NOMO-1 (cell line): ENCODE measurements around the gene PTPN4.

Source experiments
- DNase-seq, 2 experiments: peaks; one replicate each; lab custom pipeline; 2025; ENCODE audit not compliant: unreplicated experiment in 2 of 2; lab: John Stamatoyannopoulos, UW

PTPN4 gene

DNA sequence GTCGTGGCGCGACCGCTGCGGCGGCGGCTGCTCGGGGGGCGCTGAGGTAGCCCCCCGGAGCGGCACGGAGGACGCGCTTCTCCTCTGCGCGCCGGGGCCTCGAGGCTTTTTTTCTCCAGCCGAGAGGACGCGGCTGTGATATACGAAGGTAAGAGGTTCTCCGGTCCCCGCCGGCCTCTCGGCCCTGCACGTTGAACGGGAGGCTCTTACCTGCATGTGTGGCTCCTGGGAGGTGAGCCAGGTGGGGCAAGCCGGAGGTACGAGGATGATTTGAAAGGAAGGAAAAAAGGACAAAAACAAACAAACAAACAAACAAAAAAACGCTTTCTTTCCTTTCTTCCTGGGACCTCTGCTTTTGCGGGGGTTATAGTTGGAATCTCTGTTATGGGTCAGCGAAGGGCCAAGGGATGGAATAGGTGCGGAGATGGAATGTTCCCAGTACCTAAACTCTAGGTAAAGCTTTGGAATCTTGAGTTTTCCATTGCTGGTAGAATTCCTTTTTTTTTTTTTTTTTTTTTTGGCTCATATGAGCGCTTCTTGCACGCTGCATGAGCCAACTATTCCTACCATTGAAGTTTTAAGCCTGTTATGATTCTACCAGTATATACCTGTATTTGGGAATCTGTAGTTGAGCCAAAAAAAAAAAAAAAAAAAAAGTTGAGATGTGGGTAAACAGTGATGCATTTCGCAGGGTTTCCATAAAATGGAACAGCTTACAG is 674 bp downstream of the PTPN4 start:
- DNase-seq: peak in 1 of 2 experiments; percentile 21

DNA sequence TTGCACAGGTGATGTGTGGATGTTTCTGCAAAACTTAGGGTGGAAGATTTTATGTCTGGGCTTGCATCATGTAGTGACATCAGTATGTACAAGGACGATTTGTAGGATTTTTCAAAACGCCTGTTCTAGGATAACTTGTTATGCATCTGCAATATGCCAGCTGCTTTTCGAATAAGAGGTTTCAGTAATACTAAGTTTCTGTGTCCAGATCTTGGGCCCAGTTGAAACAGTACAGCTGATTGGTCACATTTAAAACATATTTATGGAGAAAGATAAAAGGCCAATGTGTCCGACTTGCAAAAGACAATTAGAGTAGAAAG is 1.2 kb downstream of the PTPN4 start:
- no peak for DNase-seq

DNA sequence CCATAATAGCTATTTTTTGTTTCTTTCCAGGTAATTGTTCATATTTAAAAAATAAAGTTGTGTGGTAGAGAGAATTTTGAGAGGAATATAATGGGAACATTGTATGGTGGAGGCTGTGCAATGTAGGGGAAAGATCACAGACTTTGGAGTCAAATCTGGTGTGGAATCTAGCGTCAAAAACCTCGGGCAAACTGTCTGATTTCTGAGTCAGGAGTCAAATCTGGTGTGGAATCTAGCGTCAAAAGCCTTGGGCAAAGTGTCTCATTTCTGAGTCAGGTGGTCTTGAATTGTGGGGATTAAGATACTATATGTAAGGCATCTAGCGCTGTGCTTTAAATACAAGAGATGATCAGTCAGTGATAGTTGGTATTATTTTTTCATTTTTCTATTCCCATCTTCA is 5.1 kb downstream of the PTPN4 start:
- DNase-seq: no peak

DNA sequence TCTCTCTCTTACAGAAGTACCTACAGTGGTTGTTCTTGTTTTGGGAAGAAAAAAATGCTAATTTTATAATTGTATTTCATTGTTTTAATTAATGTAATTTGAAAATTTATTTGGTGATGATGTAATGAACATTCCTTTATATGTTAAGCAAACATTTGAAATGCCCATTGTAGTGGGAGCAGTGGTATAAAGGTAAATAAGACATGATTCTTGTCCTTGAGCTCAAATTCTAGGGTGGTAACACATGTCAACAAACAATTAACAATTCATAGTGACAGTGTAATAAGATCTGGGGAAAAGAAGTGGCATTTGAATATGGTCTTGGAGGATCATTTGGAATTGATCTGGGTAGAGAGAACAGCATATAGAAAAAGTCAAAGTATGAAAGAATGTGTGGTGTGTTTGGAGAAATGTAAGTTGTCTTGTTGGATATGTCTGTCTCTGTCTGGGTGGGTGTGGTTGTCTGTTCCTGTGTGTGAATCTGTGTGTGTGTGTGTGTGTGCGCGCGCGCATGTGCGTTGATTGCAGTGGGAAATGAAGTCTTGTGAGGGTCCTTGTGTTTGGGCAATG is 5.8 kb downstream of the PTPN4 start:
- DNase-seq: no peak

DNA sequence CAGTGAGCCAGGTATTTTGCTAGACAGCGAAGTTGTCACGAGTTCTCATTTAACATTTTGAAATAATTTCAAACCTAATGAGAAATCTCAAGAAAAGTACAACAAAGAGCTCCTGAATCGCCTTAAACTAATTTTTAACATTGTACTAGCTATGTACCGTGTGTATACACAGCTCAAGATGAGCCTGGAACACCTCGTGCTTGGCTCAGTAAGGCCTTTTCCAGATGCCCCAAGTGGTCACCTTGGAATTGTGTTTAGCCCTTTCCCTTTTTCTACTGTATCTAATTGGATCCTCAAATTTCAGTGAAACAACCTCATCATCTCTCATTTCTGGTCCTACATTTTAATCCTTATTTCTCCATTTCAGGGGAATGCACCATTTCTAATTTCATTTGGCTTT is 7.2 kb downstream of the PTPN4 start:
- DNase-seq: no peak

DNA sequence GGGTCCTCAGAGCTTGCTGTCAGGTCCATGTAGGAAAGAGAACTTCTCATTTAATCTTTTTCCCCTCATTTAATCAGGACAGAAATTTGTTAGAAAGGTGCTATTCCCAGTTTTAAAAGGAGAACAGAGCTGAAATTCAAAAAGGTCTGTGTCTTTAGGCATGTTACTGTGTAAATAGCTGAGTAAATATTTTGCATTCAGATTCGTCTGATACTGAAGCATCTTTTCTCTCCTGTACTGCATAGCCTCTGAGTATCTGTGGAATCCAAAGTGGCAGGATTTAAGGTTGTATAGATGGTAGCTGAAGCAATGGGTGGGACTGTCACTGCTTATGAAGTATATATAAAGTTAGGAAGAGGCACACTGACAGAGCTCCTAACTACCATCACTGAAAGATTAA is 9.0 kb downstream of the PTPN4 start:
- DNase-seq: no peak

DNA sequence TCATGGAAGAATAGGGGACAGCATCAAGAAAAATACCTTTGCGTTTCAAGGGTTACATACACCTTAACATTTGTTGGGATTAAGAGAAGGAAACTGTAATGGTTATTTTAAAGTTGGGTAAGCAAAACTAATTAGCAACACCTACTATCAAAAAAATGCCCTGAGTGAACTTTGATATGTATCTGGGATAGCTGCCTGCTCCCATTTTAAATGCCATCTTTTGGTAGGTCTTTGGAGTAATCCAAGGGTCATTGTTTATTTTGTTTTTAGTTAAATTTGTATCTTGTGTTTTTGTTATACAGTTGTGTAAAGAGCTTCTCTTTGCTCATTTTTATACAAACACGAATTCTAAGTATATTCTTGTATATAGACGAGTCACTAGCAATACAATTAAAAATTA is 9.9 kb downstream of the PTPN4 start:
- no peak for DNase-seq

DNA sequence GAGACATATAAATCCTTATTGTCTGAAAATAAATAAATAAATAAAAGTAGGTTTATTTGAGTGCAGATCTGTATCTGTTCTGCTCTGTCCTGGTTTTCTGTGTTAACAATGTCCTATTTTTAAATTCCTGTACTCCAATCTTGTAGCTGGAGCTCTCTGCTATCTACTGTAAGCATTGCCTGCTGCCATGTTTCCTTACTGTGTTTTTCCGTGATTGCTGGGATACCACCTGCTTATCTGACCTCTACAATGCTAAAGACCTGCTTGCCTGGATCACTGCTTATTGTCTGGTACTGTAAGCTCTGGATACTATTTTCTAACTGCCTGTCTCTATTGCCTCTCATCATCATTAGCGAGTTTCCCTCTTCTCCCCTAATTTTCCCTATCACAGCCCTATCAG is 11.6 kb downstream of the PTPN4 start:
- no peak for DNase-seq

DNA sequence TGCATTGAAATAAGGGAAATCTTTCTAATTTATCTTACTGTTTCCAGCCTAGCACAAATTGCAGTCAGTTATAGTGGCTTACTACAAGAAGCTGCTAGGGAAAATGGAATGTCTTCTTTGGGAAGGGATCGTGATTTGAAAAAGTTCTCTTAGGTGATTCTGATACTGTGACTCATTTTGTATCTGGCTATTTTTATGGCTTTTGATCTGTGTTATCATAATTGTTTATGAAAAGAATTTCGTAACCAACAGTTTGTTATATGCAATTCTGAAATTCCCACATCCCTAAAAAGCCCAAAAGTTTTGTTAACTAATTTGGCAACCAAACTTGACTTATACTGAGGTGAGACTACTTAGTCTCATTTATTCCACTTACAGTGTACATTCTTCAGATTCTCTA is 12.4 kb downstream of the PTPN4 start:
- DNase-seq: no peak

DNA sequence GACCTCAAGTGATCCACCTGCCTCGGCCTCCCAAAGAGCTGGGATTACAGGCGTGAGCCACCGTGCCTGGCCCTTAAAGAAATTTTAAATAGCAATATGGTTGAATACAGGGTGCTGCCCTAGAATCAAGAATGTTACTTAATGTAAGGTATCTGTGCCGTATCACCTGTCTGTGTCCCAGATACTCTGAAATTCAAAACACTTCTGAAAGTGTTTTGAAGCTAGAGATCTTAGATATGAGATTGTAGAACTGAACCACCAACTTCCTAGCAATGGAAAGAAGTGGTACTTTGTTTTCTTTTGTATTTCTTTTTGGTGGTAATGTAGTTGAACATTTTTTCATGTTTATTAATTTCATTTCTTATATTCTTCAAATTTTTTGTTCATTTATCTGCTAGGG is 13.0 kb downstream of the PTPN4 start:
- DNase-seq: no peak

DNA sequence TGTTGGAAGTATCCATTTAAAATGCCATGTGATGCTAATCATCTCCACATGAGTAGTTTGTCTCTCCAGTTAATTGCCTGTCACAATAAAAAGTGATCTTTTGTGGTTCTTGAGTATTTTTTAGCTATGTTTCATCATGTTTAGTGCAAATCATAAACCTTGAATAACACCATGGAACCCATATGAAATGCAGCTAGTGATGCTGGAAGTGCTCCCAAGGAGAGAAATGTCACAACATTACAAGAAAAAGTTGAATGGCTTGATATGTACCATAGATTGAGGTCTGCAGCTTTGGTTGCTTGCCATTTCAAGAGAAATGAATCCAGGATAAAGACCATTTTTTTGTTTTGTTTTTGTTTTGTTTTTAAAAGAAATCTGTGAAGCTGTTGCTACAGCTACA is 14.3 kb downstream of the PTPN4 start:
- DNase-seq: no peak

DNA sequence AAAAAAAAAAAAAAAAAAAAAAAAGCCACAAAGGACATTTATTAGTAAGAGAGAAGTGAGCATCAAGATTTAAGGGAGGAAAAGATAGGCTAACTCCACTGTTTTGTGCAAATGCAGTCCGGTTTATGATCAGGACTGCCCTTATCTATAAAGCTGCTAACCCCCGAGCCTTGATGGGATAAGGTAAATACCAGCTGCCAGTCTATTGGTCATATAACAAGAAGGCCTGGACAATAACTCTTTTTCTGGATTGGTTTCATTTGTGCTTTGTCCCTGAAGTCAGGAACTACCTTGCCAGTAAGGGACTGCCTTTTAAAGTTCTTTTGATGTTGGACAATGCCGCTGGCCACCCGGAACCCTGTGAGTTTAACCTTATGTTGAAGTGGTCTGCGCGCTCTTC is 15.4 kb downstream of the PTPN4 start:
- no peak for DNase-seq

DNA sequence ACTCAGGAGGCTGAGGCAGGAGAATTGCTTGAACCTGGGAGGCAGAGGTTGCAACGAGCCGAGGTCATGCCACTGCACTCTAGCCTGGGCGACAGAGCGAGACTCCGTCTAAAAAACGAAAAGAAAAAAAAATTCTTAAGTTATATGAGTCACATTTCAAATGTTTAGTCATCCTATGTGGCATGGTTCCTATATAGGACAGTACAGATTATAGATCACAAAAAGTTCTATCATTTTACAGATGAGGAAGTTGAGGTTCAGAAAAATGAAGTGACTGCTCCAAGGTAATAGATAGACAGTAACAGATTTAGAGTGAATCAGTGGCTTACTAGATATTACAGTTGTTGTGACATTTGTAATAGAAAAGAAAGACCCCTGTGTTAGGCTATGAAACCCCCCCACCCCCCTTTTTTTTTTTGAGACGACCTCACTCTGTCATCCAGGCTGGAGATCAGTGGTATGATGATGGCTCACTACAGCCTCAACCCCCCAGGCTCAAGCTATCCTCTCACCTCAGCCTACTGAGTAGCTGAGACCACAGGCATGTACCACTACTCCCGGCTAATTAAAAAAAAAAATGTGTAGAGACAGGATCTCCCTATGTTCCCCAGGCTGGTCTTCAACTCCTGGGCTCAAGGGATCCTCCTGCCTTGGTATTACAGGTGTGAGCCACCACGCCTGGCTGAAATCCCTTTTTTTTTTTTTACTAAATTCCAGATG is 22.7 kb downstream of the PTPN4 start:
- DNase-seq: no peak

DNA sequence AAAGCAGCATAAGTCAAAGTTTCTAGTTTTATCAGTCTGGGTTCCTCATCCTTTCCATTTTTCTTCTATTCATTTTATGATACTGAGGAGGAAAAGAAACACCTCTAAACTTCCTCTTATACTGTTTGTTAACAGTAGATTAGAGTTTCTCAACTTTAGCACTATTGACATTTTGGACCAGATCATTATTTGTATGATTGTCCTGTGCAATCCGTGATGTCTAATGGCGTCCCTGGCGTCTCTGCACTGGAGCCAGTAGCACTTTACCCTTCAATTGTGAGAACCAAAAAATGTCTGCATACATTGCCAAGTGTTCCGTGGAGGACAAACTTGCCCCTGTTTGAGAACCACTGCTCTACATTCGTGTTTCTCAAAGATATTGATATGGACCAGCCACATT is 25.2 kb downstream of the PTPN4 start:
- DNase-seq: no peak

DNA sequence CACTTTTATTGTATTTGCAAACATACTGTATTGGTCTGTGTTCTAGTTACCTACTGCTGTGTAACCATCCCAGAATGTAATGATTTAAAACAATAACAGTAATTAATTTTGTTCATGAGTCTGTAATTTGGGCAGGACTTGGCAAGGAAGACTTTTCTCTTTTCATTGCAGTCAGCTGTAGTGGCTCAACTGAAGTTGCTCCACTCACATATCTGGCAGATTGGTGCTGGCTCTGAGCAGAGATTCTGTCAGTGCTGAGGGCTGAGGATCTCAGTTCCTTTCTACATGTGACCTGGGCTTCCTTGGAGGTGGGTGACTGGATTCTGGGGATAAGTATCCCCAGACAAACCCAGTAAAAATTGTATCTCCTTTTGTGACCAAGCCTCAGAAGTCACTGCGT is 26.6 kb downstream of the PTPN4 start:
- no peak for DNase-seq

DNA sequence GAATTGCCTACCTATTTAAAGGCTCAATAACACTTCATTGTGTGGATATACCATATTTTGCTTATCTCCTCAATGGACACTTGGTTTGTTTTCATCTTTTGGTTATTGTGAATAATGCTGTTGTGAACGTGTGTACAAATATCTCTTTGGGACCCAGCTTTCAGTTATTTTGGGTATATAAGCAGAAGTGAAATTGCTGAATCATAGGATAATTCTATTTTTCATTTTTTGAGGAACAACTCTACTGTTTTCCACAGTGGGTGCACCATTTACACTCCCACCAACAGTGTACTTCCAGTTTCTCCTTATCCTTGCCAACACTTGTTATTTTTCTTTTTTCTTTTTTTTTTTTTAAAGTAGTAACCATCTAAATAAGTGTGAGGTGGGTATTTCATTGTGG is 29.0 kb downstream of the PTPN4 start:
- no peak for DNase-seq

DNA sequence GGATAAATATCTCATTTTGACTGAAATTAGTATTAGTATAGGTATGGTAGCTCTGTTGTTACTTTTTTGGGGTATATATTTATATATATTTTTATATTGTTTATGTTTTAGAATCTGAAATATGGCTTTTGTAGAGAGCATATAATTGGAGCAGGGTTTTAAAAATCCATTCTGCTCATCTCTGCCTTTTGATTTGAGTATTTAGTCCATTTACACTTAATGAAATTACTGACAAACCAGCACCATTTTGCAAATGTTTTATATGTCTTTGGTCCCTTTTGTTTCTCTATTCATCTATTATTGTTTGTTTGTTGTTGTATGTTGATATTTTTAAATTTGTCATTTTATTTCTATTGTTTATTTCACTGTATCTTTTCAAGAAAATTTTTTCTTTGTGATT is 30.7 kb downstream of the PTPN4 start:
- DNase-seq: no peak

DNA sequence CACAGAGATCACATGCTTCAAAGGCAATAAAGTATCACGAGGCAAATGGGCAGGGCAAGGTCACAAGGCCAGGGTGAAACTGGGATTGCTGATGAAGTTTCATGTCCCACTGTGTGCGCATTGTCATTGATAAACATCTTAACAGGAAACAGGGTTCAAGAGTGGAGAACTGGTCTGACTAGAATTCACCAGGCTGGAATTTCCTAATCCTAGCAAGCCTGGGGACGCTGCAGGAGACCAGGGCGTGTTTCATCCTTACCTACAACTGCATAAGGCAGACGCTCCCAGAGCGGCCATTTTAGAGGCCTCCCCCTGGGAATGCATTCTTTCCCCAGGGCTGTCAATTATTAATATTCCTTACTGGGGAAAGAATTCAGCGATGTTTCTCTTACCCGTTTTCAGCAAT is 33.2 kb downstream of the PTPN4 start:
- DNase-seq: no peak

DNA sequence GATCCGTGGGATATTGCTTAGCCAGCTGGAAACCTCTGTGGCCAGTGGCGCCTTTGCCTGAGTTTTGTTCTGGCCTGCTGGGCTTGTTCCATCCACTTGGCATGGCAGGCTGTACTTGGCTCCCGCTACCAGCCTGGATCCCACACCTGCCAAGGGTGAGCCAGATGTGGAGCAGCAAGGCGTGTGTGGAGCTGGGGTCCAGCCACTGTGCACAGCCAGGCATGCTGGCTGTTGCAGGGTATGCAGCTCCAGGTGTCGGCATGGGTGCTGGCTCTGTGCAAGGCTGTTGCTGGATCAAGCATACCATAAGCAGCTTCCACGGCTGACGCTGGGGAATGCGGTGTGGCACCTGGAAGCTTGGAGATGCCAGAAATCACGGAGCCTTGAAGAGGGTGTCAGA is 34.5 kb downstream of the PTPN4 start:
- DNase-seq: no peak

DNA sequence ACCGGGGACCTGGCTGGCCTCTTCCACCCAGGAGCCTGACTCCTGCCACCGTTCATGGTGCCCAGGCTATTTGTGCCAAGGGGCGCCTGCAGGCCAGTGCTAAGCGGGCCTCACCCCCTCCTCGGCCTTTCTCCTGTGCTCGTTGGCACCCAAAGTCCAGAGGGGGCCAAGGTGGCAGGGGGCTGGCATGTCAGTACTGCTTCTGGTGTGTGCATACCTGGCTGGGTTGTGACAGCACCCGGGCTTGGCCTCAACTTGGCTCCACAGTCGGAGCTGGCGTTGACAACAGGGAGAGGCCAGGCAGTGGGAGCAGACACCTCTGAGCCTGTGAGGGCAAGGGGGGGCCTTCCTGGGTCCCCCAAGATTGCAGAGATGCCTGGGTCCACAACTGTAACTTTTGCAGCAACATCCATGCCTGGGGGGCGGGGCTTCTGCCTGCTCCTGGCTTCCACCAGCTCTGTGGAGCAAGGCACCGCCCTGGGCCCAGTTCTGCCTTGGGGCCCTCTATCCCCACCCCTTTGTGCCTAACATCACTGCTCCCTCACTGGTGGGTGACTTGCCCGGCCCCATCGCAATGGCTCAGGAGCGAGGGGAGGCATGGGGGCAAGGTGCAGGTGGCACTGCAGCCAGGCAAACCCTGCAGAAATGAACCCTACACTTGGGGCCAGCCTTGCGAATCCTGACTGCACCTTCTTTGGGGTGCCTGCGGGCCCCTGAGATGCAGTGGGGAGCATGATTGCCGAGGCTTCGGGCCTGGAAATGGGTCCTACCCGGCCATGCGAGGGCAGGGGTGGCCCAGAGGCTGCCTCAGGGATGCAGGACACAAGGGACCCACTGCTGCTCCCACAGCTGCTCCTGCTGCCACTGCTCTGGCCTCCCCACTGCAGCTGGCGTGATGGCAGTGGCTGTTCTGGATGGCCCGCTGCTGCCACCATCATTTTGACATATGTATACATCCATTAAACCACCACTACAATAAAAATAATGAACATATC is 35.9 kb downstream of the PTPN4 start:
- no peak for DNase-seq

DNA sequence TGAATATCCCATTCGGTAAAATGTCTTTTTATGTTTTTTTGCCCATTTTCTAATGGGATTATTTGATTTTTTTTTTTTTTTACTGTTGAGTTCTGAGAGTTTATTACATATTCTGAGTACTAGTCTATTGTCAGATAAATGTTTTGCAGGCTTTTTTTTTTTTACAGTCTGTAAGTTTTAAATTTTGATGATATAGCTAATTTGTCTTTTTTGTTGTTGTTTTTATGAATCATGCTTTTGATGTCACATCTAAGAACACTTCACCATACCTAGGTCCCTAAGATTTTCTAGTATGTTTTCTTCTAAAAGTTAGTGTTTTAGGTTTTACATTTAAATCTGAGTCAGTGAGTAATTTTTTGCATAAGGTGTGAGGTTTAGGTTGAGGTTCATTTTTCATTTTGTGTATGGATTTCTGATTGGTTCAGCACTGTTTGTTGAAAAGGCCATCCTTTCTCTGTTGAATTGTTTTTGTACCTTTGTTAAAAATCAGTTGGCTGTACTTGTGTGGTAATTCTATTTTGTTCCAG is 40.7 kb downstream of the PTPN4 start:
- no peak for DNase-seq
